GM18909 (cell line): ENCODE results near the gene TMEM200A.

Experiments used
- ATAC-seq: cut with Tn5 transposase; IDR thresholded peaks from one replicate; pipeline ENCODE4 v1.9.1; 2021; ENCODE audit warnings: mild to moderate bottlenecking; ENCODE audit not compliant: unreplicated experiment, poor library complexity

The TMEM200A gene

DNA sequence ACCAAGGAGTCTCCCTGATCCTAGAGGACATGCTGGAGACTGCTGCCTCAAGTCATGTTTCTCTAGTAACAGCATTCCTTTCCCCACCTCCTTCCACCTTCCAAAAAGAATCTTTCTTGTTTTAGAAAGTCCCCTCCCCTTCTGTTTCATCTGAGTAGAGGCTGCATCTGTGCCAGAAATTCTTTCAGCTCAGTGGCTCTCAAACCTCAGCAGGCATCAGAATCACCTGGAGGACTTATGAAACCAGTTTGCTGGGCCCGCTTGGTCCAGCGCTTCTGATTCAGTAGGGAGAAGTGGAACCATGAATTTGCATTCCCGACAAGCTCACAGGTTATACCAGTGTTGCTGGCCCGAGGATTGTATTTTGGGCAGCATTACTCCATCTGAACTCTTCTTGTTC lies 55.1 kb downstream of the TMEM200A start:
- ATAC-seq = no peak

DNA sequence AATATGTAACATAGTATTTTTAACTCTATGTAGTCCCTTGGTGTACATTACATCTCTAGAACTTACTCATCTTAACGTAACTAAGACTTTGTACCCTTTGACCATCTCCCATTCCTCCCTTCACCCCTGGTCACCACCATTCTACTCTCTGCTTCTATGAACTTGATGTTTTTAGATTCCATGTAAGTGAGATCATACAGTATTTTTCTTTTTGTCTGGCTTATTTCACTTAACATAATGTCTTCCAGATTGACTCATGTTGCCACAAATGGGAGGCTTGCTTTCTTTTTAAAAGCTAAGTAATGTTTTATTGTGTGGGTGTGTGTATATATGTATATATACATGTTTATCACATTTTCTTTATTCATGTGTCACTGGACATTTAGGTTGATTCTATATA lies 55.8 kb downstream of the TMEM200A start:
- no peak for ATAC-seq

GRCh38 chr6:130423044-130423443 lies 57.2 kb downstream of the TMEM200A start:
- ATAC-seq = no peak

- no peak for ATAC-seq
These were observed 58.9 kb downstream of the TMEM200A start for GRCh38 chr6:130424710-130425109.

- no peak for ATAC-seq
These were observed 59.7 kb downstream of the TMEM200A start for GRCh38 chr6:130425537-130425936.

DNA sequence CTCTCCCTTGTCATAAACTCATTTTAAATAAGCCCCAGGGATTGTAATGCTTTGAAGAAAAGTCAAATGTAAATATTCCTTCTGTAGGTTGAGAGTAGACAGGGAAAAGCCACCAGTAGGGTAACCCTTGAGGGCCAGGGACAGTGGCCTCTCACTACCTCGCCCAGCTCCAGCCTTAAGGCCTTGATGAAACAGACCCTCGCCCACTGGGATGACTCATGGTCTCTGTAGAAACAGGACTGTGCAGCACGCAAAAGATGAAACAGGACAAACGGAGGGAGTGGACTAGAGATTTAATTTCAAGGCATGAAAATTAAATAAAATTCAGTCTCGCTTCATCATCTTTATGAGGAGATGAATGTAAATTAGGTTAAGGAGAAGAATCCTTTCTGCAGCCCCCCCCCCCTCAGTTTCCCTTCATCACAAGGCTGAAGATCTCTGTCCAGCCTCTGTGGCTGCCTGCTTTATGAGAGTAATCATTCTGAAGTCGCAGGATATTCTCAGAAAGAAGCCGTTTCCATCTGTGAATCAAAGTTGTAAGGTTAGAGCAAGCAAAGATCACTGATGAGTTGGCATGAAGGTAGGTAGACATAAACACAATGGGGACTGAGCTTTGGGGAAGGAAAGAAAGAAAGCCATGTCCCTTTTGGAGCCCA lies 60.4 kb downstream of the TMEM200A start:
- ATAC-seq = no peak

DNA sequence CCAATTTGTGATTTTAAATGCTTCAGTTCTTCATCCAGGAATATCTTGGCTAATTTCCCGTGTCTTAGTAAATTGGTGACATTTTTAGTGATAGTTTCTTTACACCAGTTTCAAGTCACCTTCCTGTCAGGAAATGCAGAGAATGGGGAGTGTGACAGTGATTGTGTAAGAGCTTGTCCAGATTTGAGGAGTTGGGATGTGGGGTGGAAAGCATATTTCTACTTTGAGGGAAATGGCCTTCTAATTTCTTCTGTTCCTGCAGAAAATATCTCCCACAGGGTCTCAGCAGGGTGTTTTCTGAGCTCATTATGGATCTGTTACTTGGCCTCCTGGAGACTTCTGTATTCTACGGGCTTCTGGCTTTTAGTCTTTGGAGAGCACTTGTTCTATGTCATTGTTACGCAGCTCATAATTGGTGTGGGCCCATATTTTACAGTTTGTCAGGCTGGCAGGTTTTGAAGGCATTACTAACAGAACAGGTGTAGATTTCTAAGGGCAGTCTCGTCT lies 65.6 kb downstream of the TMEM200A start:
- ATAC-seq = no peak

GRCh38 chr6:130432838-130433237 lies 67.0 kb downstream of the TMEM200A start:
- ATAC-seq = no peak

DNA sequence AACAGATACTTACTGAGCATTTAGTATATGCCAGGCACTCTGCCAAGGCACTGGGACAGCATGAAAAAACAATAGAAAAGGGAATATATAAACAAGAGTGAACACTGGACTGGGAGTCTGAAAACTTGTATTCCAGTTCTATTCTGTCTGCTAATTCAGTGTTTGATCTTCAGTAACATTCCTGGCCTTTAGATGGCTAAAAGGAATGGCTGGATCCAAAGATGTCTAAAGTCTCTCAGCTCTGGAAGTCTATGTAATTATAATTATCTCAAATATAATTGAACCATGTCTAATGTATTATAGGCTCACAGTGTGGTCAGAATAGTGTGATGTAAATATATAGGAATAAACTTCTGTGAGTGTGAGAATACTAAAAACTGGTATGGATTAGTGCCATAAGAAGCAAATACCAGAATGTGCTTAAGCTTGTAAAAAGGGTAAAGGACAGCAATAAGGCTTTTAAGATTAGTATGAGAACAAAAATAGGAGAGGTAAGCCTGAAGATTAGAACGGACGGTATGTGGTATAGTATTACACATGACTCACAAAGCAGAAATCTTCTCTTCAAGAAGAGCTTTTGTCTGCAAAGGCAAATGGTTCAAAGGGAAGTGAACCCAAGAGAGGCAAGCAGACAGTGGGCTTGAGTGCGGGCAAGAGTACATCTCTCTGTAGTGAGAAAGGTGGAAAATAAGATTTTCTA lies 68.5 kb downstream of the TMEM200A start:
- no peak for ATAC-seq

DNA sequence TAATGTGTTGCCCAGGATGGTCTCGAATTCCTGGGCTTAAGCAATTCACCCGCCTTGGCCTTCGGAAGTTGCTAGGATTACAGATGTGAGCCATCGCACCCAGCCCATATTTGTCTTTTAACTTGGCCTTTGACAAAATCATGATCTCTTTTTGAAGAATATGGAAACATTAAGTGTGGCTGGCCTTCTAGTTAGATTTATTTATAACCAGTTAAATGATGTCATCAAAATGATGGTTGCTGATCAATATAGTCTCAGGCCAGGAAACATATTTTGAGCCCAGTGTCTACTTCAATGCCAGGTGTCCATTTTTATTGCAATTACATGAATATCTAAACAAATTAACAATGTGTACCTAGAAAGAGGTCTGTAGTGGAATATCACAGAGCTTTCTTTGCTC lies 69.4 kb downstream of the TMEM200A start:
- ATAC-seq = no peak

DNA sequence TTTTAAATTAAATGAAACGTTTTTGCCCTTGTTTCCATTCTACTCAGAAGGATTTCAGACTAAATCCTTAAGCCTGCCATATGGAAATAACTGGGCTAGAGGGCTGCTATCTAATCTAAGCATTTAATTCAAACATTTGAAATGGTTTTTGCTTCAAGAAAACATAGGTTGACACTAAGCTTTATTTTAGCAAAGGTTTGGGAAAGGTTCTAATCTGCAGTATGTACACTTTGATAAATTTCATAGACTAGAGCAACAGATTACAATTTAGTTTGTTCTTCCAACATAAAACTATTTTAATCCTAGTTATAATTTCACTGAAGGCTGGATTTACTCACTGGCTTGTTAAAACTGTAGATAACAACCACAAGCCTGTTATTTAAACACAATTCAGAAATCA lies 72.1 kb downstream of the TMEM200A start:
- no peak for ATAC-seq

GRCh38 chr6:130447374-130447773 lies 81.6 kb downstream of the TMEM200A start:
- no peak for ATAC-seq

DNA sequence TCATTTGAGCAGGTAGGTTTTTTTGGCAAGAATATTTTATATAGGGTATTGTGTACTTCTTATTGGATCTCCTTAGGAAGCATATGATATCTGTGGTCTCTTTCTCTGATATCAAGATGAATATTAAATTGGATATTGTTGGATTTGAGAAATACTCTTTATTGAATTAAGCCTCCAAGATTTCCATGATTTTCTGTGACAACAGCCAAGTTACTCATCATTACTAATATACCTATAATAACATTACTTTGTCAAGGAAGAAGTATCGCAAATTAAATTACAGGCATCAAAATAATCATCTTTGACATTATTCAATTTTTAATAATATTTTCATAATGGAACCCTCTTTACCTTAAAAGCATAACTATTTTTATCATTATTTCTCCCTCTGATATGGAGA lies 86.5 kb downstream of the TMEM200A start:
- ATAC-seq = no peak

GRCh38 chr6:130453230-130453629 lies 87.4 kb downstream of the TMEM200A start:
- no peak for ATAC-seq

- no peak for ATAC-seq
These were observed 91.8 kb downstream of the TMEM200A start for GRCh38 chr6:130457605-130458004.

DNA sequence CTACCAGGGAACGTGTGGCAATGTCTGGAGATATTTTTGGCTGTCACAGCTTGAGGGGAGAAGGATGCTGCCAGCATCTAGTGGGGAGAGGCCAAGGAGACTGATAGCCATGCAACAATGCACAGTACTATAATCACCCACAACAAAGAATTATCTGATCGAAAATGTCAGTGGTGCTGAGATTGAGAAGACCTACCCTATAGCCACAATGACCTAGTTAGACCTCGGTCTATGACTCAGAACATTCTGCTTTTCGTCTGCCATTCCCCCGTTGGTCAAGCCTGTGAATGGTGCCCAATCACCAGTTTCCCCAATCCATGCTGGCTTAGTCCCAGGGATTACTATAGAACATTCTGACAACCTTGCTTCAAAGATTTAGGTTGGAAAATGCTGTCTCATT lies 93.5 kb downstream of the TMEM200A start:
- ATAC-seq = no peak

- ATAC-seq = no peak
These were observed 95.1 kb downstream of the TMEM200A start for GRCh38 chr6:130460934-130461333.

DNA sequence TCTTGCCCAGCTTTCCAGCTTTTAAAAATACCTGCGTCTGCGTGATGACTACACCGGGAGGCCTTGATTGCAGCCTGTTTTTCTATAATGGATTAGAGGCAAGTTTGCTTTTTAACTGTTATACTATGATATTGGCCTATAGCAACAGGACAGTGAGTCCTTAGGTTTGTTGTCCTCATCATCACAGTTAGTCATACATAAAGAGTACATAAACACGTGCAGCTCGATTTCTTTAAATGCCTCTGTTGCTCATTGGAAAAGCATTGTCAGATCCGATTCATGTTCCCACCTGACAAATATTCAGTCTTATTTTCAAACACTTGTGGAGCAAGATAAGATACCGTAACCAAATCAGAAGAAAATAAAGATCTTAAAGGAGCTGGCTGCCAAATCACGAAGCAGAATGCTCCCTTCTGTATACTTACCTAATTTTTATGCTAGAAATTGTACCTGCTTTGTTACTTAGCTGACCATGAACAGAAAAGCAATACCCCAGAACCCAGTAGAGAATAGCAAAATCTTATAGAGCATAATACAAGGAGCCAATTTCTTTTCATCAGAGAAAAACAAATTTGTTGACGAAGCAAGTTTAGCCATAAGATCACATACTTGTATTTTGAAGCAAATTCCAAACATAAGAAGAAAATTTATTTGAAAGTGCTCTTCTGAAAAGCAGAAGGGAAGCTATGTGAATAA lies 100.4 kb downstream of the TMEM200A start:
- no peak for ATAC-seq

DNA sequence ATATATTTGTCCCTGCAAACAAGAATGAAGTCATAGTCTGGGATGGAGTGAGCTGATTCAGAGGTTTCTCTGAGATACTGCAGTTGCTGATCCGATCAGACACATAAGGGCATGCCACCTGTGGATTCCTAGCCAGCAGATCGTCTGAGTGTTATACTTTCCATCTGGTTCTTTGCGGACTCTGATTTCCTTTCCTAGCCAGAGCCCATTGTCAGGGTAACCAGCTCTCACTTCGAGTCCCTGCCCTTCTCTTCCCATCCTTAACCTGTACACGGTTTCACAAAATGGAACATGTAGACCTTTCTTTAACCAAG lies 100.9 kb downstream of the TMEM200A start:
- no peak for ATAC-seq

- no peak for ATAC-seq
These were observed 101.6 kb downstream of the TMEM200A start for GRCh38 chr6:130467146-130468050.

DNA sequence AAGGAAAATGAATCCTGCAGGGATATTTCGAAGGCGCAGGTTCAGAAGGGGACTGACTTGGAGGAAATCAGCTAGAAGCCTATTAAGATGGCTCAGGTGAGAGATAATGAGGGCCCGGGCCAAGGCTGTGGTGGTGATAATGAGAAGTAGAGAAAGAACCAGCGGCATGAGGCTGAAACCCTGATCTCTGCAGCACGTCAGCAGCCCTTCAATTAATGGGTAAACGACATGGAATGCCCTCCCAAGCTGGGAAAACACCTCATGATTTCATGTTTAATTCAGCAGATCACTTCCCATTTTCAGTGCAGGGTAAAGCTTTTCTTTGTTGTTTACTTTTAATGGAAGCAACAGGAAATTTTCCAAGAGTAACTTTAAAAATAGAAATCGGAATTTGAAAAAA lies 104.9 kb downstream of the TMEM200A start:
- ATAC-seq = no peak
